MM.1S (cell line): Measurements from ENCODE around the gene RASSF7.

ENCODE experiments used
- DNase-seq: peaks from one replicate; pipeline ENCODE4 v3.0.0-alpha.2; 2015
- H2AFZ ChIP-seq: fragments of 300-600 bp; sonication (generic); 2 replicates; pipeline ENCODE4 v1.6.0; 2016; ENCODE audit warnings: antibody characterized with exemption, low read length
- H3F3A ChIP-seq: fragments of 300-600 bp; sonication (generic); 2 replicates; pipeline ENCODE4 v1.6.1; 2016; ENCODE audit warnings: mild to moderate bottlenecking, antibody characterized with exemption, low read length, moderate library complexity, mixed read lengths; ENCODE audit not compliant: insufficient read depth
- H3K27ac ChIP-seq: fragments of 300-600 bp; sonication (generic); 2 replicates; pipeline ENCODE4 v1.5.1; 2016; ENCODE audit warnings: mild to moderate bottlenecking, low read length
- H3K27me3 ChIP-seq: fragments of 300-600 bp; sonication (generic); replicated peaks from 2 replicates; pipeline ENCODE4 v1.6.0; 2016; ENCODE audit warnings: low read length; ENCODE audit not compliant: insufficient read depth
- H3K36me3 ChIP-seq: fragments of 300-600 bp; sonication (generic); replicated peaks from 2 replicates; pipeline ENCODE4 v1.6.1; 2016; ENCODE audit warnings: mild to moderate bottlenecking, low read length, mixed read lengths; ENCODE audit not compliant: insufficient read depth
- H3K4me1 ChIP-seq: fragments of 300-600 bp; sonication (generic); 2 replicates; pipeline ENCODE4 v1.6.1; 2016; ENCODE audit warnings: low read length, mixed read lengths
- H3K4me2 ChIP-seq: fragments of 300-600 bp; sonication (generic); 2 replicates; pipeline ENCODE4 v1.6.0; 2016; ENCODE audit warnings: low read depth, low read length
- H3K4me3 ChIP-seq: fragments of 300-600 bp; sonication (generic); 2 replicates; pipeline ENCODE4 v1.5.1; 2016; ENCODE audit warnings: low read length, mixed read lengths
- H3K79me2 ChIP-seq: fragments of 300-600 bp; sonication (generic); 2 replicates; pipeline ENCODE4 v1.6.1; 2016; ENCODE audit warnings: mixed run types, low read length, mixed read lengths
- H3K9ac ChIP-seq: fragments of 300-600 bp; sonication (generic); 2 replicates; pipeline ENCODE4 v1.6.1; 2016; ENCODE audit warnings: low read length, mixed read lengths
- H3K9me2 ChIP-seq: fragments of 300-600 bp; sonication (generic); replicated peaks from 2 replicates; pipeline ENCODE4 v1.6.1; 2016; ENCODE audit warnings: mild to moderate bottlenecking, low read length, mixed read lengths; ENCODE audit not compliant: insufficient read depth
- H3K9me3 ChIP-seq: fragments of 300-600 bp; sonication (generic); replicated peaks from 2 replicates; pipeline ENCODE4 v1.6.1; 2016; ENCODE audit warnings: mild to moderate bottlenecking, low read length, mixed read lengths; ENCODE audit not compliant: insufficient read depth
- H4K20me1 ChIP-seq: fragments of 300-600 bp; sonication (generic); 2 replicates; pipeline ENCODE4 v1.6.1; 2016; ENCODE audit warnings: mild to moderate bottlenecking, low read length, moderate library complexity, mixed read lengths; ENCODE audit not compliant: insufficient read depth
- EZH2 ChIP-seq: fragments of 300-600 bp; sonication (generic); optimal IDR thresholded peaks from 2 replicates; pipeline ENCODE3; 2017; ENCODE audit warnings: low read depth, mild to moderate bottlenecking, antibody characterized with exemption, low read length, mixed read lengths
- EZH2phosphoT487 ChIP-seq: fragments of 300-600 bp; sonication (generic); IDR thresholded peaks from 2 replicates; pipeline ENCODE4 v1.6.1; 2018; ENCODE audit warnings: antibody characterized with exemption, low read length
- TF ChIP-seq, protein P1 (sequence below): fragments of 300-600 bp; sonication (generic); IDR thresholded peaks from 2 replicates; pipeline ENCODE4 v1.5.1; 2016; ENCODE audit warnings: antibody characterized with exemption, low read length, mixed read lengths

The RASSF7 gene

DNA sequence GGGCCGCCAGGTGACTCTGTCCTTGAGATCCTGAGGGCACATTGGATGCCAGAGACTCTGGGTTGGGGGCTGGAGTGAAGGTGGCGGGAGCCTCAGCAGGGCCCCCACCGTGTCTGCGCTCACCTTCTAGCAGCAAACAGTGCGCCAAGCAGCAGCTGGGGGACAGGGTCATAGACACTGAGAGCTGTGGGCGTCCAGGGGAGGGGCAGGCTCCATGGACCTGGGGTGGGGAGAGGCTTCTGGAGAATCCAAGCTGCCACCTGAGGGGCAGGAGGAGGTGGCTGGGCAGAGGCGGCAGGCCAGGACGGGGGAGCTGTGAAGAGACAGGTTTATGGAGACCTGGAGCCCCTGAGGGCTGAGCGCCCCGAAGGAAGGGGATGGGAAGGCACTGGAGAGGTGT, 23.5 kb downstream of the RASSF7 start:
- H3K4me2 ChIP-seq = no peak overlapping the region
- H3K36me3 ChIP-seq = peaks cover 15% of the 10 kb centered on the region
- H3K9ac ChIP-seq = no peak overlapping the region
- no peak for TF ChIP-seq EZH2phosphoT487
- TF ChIP-seq EZH2 = no peak
- TF ChIP-seq, protein P1, sequence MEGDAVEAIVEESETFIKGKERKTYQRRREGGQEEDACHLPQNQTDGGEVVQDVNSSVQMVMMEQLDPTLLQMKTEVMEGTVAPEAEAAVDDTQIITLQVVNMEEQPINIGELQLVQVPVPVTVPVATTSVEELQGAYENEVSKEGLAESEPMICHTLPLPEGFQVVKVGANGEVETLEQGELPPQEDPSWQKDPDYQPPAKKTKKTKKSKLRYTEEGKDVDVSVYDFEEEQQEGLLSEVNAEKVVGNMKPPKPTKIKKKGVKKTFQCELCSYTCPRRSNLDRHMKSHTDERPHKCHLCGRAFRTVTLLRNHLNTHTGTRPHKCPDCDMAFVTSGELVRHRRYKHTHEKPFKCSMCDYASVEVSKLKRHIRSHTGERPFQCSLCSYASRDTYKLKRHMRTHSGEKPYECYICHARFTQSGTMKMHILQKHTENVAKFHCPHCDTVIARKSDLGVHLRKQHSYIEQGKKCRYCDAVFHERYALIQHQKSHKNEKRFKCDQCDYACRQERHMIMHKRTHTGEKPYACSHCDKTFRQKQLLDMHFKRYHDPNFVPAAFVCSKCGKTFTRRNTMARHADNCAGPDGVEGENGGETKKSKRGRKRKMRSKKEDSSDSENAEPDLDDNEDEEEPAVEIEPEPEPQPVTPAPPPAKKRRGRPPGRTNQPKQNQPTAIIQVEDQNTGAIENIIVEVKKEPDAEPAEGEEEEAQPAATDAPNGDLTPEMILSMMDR = no peak
- no peaks in the 10 kb centered on the region for H3K4me1 ChIP-seq
- peaks cover 28% of the 10 kb centered on the region for H4K20me1 ChIP-seq
- H3K9me3 ChIP-seq = no peaks in the 10 kb centered on the region
- H3K9me2 ChIP-seq = no peaks in the 10 kb centered on the region
- H3K79me2 ChIP-seq = peaks cover 80% of the 10 kb centered on the region
- H3F3A ChIP-seq = no peaks in the 10 kb centered on the region
- no peak overlapping the region for H3K4me3 ChIP-seq
- H3K27ac ChIP-seq = no peak overlapping the region
- no peak overlapping the region for H2AFZ ChIP-seq
- no peaks in the 10 kb centered on the region for H3K27me3 ChIP-seq
- DNase-seq = no peak

DNA sequence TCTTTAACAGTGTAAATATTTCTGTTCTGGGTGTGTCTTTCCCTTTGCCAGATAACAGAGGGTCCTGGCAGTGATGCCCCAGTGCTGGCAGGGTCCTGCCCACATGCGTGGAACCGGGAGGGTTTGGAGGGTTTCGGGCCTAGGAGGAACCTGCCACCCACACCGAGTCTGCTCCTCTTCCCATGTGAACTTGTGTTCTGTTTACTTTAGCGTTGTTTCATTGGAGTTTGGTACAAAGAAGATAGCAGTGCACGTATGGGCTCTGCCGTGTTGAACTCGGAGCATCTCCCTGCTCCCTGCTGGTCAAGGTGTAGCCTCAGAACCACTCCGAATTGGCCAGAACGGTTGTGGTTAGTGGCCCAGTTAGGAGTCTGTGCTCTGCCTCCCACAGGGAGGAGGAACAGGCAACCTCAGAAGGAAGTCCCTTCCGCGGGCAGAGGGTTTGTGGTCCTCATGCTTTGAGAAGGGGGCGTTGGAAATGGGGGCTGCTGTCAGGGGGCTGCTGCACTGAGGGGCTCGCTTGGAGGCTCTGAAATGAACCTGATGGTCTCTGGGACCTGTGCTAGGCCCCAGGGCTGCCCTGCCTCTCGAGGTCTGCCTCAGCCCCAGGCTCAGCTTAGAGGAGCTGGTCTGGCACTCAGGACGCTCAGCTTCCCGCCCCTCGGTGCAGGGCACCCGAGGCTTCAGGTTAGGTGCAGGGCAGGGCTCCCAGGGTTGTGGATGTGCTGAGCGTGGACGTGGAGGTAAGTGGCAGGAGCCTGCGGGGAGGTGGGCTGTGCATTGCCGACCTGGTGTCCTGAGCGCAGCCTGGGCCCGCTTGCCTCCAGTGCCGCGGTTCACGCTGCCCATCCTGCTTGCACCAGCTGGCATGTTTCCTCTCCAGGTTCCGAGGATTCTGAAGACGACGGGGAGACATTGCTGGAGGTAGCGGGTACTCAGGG, 25.9 kb downstream of the RASSF7 start:
- Histone ChIP-seq H3K36me3 (peaks cover 15% of the 10 kb centered on the region), H3K4me1 (no peaks in the 10 kb centered on the region), H3K9me3 (no peaks in the 10 kb centered on the region), H3F3A (no peaks in the 10 kb centered on the region), H2AFZ (no peak overlapping the region), H4K20me1 (0 out of 2 replicates have a peak, but pooled peaks cover 8% of the 10 kb centered on the region), H3K4me3 (no peak overlapping the region), H3K27ac (no peak overlapping the region), H3K79me2 (peaks cover 75% of the 10 kb centered on the region), H3K27me3 (no peaks in the 10 kb centered on the region), H3K9me2 (no peaks in the 10 kb centered on the region), H3K4me2 (no peak overlapping the region), H3K9ac (no peak overlapping the region)
- DNase-seq = no peak
- no peak for TF ChIP-seq EZH2
- no peak for TF ChIP-seq EZH2phosphoT487
- TF ChIP-seq, protein P1 = no peak

DNA sequence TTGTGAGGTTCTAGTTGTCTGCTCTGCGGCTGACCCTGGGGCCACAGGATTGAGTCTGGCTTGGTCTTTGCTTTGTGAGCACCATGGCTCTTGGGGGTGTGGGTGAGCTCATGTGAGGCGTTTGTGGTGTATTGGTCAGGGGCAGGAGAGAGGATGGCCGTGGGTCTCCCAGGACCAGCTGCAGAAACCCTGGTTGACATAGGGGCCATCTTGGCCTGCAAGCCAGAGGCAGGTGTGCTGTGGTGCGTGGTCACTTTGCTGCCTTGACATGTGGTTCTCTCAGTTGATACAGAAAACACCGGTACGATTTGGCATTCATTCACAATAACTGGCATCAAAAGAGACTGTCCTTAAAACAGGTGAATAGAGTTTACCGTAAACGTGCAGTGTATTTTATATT, 26.8 kb downstream of the RASSF7 start:
- Histone ChIP-seq H4K20me1 (0 out of 2 replicates have a peak, but pooled peaks cover 7% of the 10 kb centered on the region), H3K27ac (no peak overlapping the region), H3F3A (no peaks in the 10 kb centered on the region), H3K79me2 (peaks cover 72% of the 10 kb centered on the region), H3K4me3 (no peak overlapping the region), H3K36me3 (peaks cover 20% of the 10 kb centered on the region), H3K4me2 (no peak overlapping the region), H3K9me3 (no peaks in the 10 kb centered on the region), H3K4me1 (no peaks in the 10 kb centered on the region), H3K27me3 (no peaks in the 10 kb centered on the region), H2AFZ (no peak overlapping the region), H3K9ac (no peak overlapping the region), H3K9me2 (no peaks in the 10 kb centered on the region)
- DNase-seq = no peak
- TF ChIP-seq EZH2phosphoT487 (no peak), EZH2 (no peak)
- TF ChIP-seq, protein P1 = no peak
